SK-N-SH treated with all-trans-retinoic acid at 6 μM for 48 hours (cell line): ENCODE results near the gene RNF126.

ENCODE experiments used
- ATAC-seq: fragments of 200-7000 bp; cut with Tn5 transposase; 3 replicates; pipeline ENCODE4 v1.9.1; 2020; ENCODE audit warnings: mild to moderate bottlenecking, moderate library complexity
- ARNTL ChIP-seq: fragments of 450-650 bp; formaldehyde crosslinking; IDR thresholded peaks from 2 replicates; pipeline ENCODE4 v1.5.0; 2020; ENCODE audit warnings: low read depth, mild to moderate bottlenecking, moderate library complexity, borderline replicate concordance
- BACH2 ChIP-seq: fragments of 250-450 bp; sonication (Bioruptor Pico); IDR thresholded peaks from 2 replicates; pipeline ENCODE4 v1.9.0; 2021; ENCODE audit warnings: mild to moderate bottlenecking, borderline replicate concordance
- CSDC2 ChIP-seq: fragments of 250-450 bp; sonication (Bioruptor Pico); IDR thresholded peaks from 2 replicates; pipeline ENCODE4 v1.5.0; 2020; ENCODE audit warnings: mild to moderate bottlenecking, moderate library complexity
- ESRRG ChIP-seq: fragments of 250-450 bp; sonication (Bioruptor Pico); IDR thresholded peaks from 2 replicates; pipeline ENCODE4 v1.6.1; 2021; ENCODE audit warnings: mild to moderate bottlenecking
- GLIS3 ChIP-seq: fragments of 250-450 bp; sonication (Bioruptor Pico); IDR thresholded peaks from 2 replicates; pipeline ENCODE4 v1.5.0; 2020; ENCODE audit warnings: mild to moderate bottlenecking, moderate library complexity
- ISL1 ChIP-seq: fragments of 250-450 bp; sonication (Bioruptor Pico); IDR thresholded peaks from 2 replicates; pipeline ENCODE4 v2.1.2; 2022; ENCODE audit warnings: mild to moderate bottlenecking, moderate library complexity
- OSR1 ChIP-seq: fragments of 250-450 bp; sonication (Bioruptor Pico); IDR thresholded peaks from 2 replicates; pipeline ENCODE4 v1.8.0; 2022; ENCODE audit warnings: moderate library complexity, mild to moderate bottlenecking, inconsistent platforms
- PPARA ChIP-seq: fragments of 250-450 bp; sonication (Bioruptor Pico); IDR thresholded peaks from 2 replicates; pipeline ENCODE4 v1.5.0; 2020; ENCODE audit warnings: mild to moderate bottlenecking, borderline replicate concordance
- RARB ChIP-seq: fragments of 250-450 bp; sonication (Bioruptor Pico); IDR thresholded peaks from 2 replicates; pipeline ENCODE4 v1.8.0; 2021; ENCODE audit warnings: mild to moderate bottlenecking, moderate library complexity
- SNAI2 ChIP-seq: fragments of 250-450 bp; sonication (Bioruptor Pico); IDR thresholded peaks from 2 replicates; pipeline ENCODE4 v1.5.0; 2020; ENCODE audit warnings: mild to moderate bottlenecking, moderate library complexity
- TCF4 ChIP-seq: fragments of 250-450 bp; sonication (Bioruptor Pico); IDR thresholded peaks from 2 replicates; pipeline ENCODE4 v1.8.0; 2021; ENCODE audit warnings: mild to moderate bottlenecking, moderate library complexity, borderline replicate concordance
- TOX ChIP-seq: fragments of 250-450 bp; sonication (Bioruptor Pico); IDR thresholded peaks from 2 replicates; pipeline ENCODE4 v1.8.0; 2021; ENCODE audit warnings: mild to moderate bottlenecking, moderate library complexity, borderline replicate concordance
- ZC3H10 ChIP-seq: fragments of 250-450 bp; sonication (Bioruptor Pico); IDR thresholded peaks from 2 replicates; pipeline ENCODE4 v1.5.1; 2021; ENCODE audit warnings: mild to moderate bottlenecking, moderate library complexity
- ZFP3 ChIP-seq: fragments of 250-450 bp; sonication (Bioruptor Pico); IDR thresholded peaks from 2 replicates; pipeline ENCODE4 v1.5.0; 2020; ENCODE audit warnings: mild to moderate bottlenecking, moderate library complexity
- ZFP30 ChIP-seq: fragments of 450-650 bp; formaldehyde crosslinking; IDR thresholded peaks from 2 replicates; pipeline ENCODE4 v1.5.0; 2022; ENCODE audit warnings: mild to moderate bottlenecking, moderate library complexity
- ZNF565 ChIP-seq: fragments of 450-650 bp; formaldehyde crosslinking; conservative IDR thresholded peaks from 2 replicates; pipeline ENCODE4 v1.5.0; 2020; ENCODE audit warnings: low read depth, mild to moderate bottlenecking, moderate library complexity
- ZNF70 ChIP-seq: fragments of 450-650 bp; formaldehyde crosslinking; IDR thresholded peaks from 2 replicates; pipeline ENCODE4 v1.5.0; 2020; ENCODE audit warnings: mild to moderate bottlenecking, moderate library complexity
- TF ChIP-seq, protein P1 (sequence below): fragments of 250-450 bp; sonication (Bioruptor Pico); IDR thresholded peaks from 2 replicates; pipeline ENCODE4 v1.5.1; 2020; ENCODE audit warnings: low read depth, mild to moderate bottlenecking, moderate library complexity
- TF ChIP-seq, protein P2 (sequence below): fragments of 250-450 bp; sonication (Bioruptor Pico); IDR thresholded peaks from 2 replicates; pipeline ENCODE4 v1.8.0; 2021; ENCODE audit warnings: low read depth, mild to moderate bottlenecking, moderate library complexity, borderline replicate concordance
- TF ChIP-seq, protein P3 (sequence below): fragments of 250-450 bp; sonication (Bioruptor Pico); IDR thresholded peaks from 2 replicates; pipeline ENCODE4 v1.5.0; 2020; ENCODE audit warnings: mild to moderate bottlenecking, moderate library complexity
- TF ChIP-seq, protein P4 (sequence below): fragments of 250-450 bp; sonication (Bioruptor Pico); IDR thresholded peaks from 2 replicates; pipeline ENCODE4 v1.8.0; 2020; ENCODE audit warnings: mild to moderate bottlenecking, moderate library complexity, borderline replicate concordance
- TF ChIP-seq, protein P5 (sequence below): fragments of 250-450 bp; sonication (Bioruptor Pico); IDR thresholded peaks from 2 replicates; pipeline ENCODE4 v1.5.1; 2021; ENCODE audit warnings: mild to moderate bottlenecking, moderate library complexity

The RNF126 gene

DNA sequence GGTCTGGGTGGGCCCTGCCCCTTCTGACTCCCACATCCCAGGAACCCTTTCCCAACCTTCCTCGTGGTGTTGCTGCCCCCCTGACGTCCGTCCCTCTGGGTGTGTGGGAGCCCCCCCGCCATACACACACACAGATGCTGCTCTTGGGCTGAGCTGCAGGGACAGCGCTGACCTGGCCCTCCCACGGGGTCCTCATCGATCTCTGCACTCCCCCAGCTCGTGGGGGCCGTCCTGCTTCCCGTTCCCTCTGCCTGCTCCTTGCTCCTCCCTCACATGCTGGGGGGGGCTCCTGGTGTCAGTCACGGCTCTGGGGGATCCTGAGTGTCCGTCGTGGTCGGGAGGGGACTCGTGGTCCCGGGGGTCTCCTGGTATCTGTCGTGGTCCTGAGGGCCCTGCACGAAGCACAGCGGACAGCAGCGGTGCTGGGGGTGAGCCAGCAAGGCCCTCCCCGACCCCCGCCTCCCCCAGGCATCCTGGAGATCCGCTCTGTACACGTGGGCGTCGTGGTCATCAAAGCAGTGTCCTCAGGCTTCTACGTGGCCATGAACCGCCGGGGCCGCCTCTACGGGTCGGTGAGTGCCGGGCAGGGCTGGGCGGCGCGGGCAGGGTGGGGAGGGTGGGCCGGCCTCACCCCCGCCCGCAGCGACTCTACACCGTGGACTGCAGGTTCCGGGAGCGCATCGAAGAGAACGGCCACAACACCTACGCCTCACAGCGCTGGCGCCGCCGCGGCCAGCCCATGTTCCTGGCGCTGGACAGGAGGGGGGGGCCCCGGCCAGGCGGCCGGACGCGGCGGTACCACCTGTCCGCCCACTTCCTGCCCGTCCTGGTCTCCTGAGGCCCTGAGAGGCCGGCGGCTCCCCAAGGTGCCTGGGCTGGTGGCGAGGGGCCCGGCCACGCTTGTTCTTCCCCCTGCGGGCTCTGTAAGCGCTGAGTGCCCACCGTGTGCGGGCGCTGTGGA lies 20.0 kb downstream of the RNF126 start:
- TF ChIP-seq OSR1 (CRISPR knock-in tag) (no peak), PPARA (no peak), TCF4 (CRISPR knock-in tag) (no peak), ZNF565 (CRISPR knock-in tag) (no peak), ZNF70 (CRISPR knock-in tag) (no peak), BACH2 (no peak), ZFP3 (CRISPR knock-in tag) (no peak), GLIS3 (CRISPR knock-in tag) (no peak), TOX (no peak), ISL1 (CRISPR knock-in tag) (no peak), ZC3H10 (no peak), SNAI2 (no peak)
- TF ChIP-seq, protein P1, sequence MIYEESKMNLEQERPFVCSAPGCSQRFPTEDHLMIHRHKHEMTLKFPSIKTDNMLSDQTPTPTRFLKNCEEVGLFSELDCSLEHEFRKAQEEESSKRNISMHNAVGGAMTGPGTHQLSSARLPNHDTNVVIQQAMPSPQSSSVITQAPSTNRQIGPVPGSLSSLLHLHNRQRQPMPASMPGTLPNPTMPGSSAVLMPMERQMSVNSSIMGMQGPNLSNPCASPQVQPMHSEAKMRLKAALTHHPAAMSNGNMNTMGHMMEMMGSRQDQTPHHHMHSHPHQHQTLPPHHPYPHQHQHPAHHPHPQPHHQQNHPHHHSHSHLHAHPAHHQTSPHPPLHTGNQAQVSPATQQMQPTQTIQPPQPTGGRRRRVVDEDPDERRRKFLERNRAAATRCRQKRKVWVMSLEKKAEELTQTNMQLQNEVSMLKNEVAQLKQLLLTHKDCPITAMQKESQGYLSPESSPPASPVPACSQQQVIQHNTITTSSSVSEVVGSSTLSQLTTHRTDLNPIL, result no peak
- TF ChIP-seq, protein P2, sequence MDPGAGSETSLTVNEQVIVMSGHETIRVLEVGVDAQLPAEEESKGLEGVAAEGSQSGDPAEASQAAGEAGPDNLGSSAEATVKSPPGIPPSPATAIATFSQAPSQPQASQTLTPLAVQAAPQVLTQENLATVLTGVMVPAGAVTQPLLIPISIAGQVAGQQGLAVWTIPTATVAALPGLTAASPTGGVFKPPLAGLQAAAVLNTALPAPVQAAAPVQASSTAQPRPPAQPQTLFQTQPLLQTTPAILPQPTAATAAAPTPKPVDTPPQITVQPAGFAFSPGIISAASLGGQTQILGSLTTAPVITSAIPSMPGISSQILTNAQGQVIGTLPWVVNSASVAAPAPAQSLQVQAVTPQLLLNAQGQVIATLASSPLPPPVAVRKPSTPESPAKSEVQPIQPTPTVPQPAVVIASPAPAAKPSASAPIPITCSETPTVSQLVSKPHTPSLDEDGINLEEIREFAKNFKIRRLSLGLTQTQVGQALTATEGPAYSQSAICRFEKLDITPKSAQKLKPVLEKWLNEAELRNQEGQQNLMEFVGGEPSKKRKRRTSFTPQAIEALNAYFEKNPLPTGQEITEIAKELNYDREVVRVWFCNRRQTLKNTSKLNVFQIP, result no peak
- TF ChIP-seq, protein P3, sequence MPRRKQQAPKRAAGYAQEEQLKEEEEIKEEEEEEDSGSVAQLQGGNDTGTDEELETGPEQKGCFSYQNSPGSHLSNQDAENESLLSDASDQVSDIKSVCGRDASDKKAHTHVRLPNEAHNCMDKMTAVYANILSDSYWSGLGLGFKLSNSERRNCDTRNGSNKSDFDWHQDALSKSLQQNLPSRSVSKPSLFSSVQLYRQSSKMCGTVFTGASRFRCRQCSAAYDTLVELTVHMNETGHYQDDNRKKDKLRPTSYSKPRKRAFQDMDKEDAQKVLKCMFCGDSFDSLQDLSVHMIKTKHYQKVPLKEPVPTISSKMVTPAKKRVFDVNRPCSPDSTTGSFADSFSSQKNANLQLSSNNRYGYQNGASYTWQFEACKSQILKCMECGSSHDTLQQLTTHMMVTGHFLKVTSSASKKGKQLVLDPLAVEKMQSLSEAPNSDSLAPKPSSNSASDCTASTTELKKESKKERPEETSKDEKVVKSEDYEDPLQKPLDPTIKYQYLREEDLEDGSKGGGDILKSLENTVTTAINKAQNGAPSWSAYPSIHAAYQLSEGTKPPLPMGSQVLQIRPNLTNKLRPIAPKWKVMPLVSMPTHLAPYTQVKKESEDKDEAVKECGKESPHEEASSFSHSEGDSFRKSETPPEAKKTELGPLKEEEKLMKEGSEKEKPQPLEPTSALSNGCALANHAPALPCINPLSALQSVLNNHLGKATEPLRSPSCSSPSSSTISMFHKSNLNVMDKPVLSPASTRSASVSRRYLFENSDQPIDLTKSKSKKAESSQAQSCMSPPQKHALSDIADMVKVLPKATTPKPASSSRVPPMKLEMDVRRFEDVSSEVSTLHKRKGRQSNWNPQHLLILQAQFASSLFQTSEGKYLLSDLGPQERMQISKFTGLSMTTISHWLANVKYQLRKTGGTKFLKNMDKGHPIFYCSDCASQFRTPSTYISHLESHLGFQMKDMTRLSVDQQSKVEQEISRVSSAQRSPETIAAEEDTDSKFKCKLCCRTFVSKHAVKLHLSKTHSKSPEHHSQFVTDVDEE (CRISPR knock-in tag), result no peak
- TF ChIP-seq, protein P4, sequence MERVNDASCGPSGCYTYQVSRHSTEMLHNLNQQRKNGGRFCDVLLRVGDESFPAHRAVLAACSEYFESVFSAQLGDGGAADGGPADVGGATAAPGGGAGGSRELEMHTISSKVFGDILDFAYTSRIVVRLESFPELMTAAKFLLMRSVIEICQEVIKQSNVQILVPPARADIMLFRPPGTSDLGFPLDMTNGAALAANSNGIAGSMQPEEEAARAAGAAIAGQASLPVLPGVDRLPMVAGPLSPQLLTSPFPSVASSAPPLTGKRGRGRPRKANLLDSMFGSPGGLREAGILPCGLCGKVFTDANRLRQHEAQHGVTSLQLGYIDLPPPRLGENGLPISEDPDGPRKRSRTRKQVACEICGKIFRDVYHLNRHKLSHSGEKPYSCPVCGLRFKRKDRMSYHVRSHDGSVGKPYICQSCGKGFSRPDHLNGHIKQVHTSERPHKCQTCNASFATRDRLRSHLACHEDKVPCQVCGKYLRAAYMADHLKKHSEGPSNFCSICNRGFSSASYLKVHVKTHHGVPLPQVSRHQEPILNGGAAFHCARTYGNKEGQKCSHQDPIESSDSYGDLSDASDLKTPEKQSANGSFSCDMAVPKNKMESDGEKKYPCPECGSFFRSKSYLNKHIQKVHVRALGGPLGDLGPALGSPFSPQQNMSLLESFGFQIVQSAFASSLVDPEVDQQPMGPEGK (CRISPR knock-in tag), result no peak
- no peak for ATAC-seq

DNA sequence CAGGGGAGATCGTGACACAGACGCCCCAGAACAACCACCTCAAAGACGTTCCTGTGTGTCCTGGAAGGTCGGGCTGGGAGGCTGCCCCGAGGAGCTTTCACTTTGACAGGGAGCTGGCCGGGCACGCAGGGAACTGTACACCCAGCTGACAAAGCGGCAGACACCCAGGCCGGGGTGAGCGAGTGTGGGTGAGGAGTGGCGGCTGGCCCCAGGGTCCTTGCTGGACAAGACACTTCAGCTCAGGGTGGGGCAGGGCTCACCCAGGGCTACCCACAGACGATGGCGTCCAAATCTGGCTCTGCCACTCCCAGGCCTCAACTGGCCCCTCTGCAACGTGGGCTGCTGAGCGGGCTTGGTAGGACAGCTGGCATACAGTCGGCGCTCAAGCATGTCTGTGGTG lies 21.3 kb downstream of the RNF126 start:
- ATAC-seq, result no peak
- no peak for TF ChIP-seq ARNTL (CRISPR knock-in tag)
- no peak for TF ChIP-seq ZNF565 (CRISPR knock-in tag)
- TF ChIP-seq ZC3H10, result no peak
- TF ChIP-seq ESRRG, result no peak
- TF ChIP-seq ZFP30, result no peak
- TF ChIP-seq, protein P3 (CRISPR knock-in tag), result no peak
- no peak for TF ChIP-seq TCF4 (CRISPR knock-in tag)
- TF ChIP-seq, protein P5, sequence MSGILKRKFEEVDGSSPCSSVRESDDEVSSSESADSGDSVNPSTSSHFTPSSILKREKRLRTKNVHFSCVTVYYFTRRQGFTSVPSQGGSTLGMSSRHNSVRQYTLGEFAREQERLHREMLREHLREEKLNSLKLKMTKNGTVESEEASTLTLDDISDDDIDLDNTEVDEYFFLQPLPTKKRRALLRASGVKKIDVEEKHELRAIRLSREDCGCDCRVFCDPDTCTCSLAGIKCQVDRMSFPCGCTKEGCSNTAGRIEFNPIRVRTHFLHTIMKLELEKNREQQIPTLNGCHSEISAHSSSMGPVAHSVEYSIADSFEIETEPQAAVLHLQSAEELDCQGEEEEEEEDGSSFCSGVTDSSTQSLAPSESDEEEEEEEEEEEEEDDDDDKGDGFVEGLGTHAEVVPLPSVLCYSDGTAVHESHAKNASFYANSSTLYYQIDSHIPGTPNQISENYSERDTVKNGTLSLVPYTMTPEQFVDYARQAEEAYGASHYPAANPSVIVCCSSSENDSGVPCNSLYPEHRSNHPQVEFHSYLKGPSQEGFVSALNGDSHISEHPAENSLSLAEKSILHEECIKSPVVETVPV (CRISPR knock-in tag), result no peak
- TF ChIP-seq SNAI2, result no peak
- no peak for TF ChIP-seq ISL1 (CRISPR knock-in tag)
- TF ChIP-seq GLIS3 (CRISPR knock-in tag), result no peak
- TF ChIP-seq RARB (CRISPR knock-in tag), result no peak
- TF ChIP-seq, protein P2, result no peak
- no peak for TF ChIP-seq PPARA
- no peak for TF ChIP-seq ZNF70 (CRISPR knock-in tag)
- TF ChIP-seq CSDC2, result no peak
- no peak for TF ChIP-seq TOX
- TF ChIP-seq BACH2, result no peak
- TF ChIP-seq OSR1 (CRISPR knock-in tag), result no peak
- TF ChIP-seq, protein P1, result no peak
